Measurements from ENCODE around the gene UCN2. TPM values are rescaled to one million over a fixed set of nuclear protein-coding genes. Genes with fewer than 3 reads are reported as not detected.
A peak's percentile ranks its signal among the peaks of the same experiment; 100 is the strongest.
"Not testable (repeated sequence)": the region's sequence is repeated elsewhere in the genome, so short reads cannot be mapped to it uniquely, and the experiment has no call there.

The UCN2 gene
- polyA plus RNA-seq, 3 donors = 0.19 to 0.25 (median 0.25) TPM

- no peak for DNase-seq (ENCODE audit: low read depth in 3 of 3, low spot score in 2 of 3)
Observed at GRCh38 chr3:48564022-48564421, 441 bp upstream of the UCN2 start.

GRCh38 chr3:48562367-48563095, 1.1 kb downstream of the UCN2 start:
- DNase-seq (ENCODE audit: low read depth in 3 of 3, low spot score in 2 of 3) = no peak

GRCh38 chr3:48561045-48561736, 2.4 kb downstream of the UCN2 start:
- DNase-seq (ENCODE audit: low read depth in 3 of 3, low spot score in 2 of 3) = no peak

GRCh38 chr3:48560648-48561018, 2.9 kb downstream of the UCN2 start:
- DNase-seq (ENCODE audit: low read depth in 3 of 3, low spot score in 2 of 3) = no peak

DNA sequence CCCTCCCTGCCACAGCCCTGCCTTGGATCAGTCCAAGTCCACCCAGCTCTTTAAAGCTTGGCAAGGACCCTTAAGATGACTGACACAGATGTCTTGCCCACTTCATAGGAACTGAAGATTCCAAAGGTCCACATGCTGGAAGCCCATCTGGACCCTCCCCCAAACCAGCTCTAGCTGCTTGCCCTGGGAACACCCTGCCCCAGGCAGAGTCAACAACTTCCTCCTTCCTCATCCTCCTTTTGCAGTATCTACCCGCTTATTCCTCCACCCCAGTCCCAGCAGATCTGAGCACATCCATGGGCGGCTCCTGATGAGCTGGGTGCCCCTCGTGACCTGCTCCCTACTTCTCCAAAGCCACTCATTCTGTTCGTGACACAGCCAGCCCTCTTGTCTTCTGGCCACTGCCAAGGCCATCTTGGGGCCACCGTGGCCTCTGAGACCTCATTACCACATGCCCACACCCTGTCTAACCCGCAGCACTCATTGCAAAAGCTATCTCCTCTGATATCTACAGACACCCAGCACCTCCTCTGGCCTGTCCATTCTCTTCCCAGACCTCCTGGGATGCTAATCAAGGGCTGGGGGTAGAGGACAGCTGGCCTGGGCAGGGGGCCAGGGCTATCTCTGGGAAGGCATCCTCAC, 5.0 kb downstream of the UCN2 start:
- DNase-seq (ENCODE audit: low read depth in 3 of 3, low spot score in 2 of 3) = no peak

DNA sequence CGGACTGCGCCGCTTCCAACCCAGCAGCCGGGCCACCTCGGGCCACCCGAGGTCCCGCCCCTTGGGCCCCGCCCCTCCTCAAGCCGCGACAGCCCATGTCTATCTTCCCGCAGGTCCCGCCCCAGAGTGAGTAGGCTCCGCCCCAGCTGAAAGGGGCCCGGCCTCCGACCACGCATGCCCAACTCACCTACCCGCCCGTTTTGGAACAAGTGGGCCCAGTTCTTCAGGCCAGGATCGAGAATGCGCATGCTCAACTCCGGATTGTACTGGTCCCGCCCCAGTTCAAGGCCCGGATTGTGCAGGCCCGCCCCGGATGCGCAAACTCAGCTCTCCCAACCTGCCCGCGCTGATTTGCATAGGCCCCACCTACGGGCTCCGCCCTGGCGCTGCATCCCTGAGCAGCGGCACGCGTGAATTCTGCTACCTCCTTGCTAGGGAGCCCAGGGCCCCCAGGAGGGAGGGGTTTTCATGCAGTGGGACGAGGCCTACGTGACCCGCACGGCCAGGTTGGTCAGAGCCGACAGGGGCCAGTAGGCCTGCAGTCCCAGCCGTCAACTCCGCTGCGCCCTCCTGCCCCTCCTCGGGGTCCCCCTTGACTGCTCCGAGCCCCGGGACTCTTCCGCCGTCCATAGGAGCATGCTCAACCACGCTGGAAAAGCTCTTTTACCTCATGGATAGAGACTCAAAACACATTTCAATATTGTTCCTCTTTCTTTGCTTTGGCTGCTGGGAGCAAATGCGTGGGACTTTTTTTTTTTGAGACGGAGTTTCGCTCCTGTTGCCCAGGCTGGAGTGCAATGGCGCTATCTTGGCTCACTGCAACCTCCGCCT, 6.6 kb downstream of the UCN2 start, which contains the start of gene PFKFB4:
Gene PFKFB4 (minus strand): TSS at position 8 of the 831 bp plus-strand sequence. CDS start 26 bp downstream, outside the sequence.
- peak; percentile 96 to 98 (median 96) for DNase-seq (ENCODE audit: low read depth in 3 of 3, low spot score in 2 of 3)

GRCh38 chr3:48555949-48556795, 7.4 kb downstream of the UCN2 start:
- DNase-seq (ENCODE audit: low read depth in 3 of 3, low spot score in 2 of 3) = no peak

DNA sequence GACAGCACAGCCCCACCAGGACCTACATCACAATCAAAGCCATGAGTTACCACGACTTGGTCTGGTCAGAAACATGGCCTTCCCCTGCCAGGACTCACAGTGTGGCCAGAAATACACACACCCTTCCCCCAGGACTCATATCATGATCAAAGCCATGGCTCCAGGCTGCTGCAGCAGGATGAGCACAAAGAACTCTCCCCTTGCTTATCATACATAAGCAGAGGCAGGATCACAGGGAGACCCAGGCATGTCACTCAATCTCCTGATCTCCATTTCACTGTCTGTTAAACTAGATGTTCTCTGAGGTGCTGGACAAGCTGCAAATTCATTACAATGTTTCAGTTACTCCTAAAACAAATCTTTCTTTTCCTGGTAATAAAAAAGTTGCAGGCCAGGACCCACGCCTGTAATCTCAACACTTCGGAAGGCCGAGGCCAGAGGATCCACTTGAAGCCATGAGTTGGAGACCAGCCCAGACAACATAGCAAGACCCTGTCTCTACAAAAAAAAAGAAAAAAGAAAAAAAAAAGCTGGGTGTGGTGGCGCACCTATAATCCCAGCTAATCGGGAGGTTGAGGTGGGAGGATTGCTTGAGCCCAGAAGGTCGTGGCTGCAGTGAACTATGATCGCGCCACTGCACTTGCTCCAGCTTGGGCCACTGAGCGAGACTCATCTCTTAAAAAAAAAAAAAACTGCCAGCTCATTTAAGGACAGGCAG, 8.2 kb downstream of the UCN2 start:
- no peak for DNase-seq (ENCODE audit: low read depth in 3 of 3, low spot score in 2 of 3)

GRCh38 chr3:48553886-48554845, 9.4 kb downstream of the UCN2 start:
- DNase-seq (ENCODE audit: low read depth in 3 of 3, low spot score in 2 of 3) = no peak

DNA sequence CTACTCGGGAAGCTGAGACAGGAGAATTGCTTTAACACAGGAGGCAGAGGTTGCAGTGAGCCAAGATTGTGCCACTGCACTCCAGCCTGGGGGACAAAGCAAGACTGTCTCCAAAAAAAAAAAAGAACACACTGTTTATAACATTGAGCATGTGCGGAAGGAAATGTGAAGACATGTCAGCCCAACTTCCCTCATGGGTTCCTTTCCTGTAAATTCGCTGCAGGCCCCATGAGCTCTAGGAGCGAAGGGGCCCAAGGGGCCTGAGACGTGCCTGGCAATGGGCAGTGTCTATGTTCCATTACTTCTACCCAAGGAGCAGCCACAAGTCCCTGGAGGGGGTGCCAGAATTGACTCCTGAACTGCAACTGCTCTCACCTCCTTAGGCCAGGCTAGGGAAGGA, 10.2 kb downstream of the UCN2 start:
- no peak for DNase-seq (ENCODE audit: low read depth in 3 of 3, low spot score in 2 of 3)

GRCh38 chr3:48552111-48552951, 11.2 kb downstream of the UCN2 start:
- no peak for DNase-seq (ENCODE audit: low read depth in 3 of 3, low spot score in 2 of 3)

DNA sequence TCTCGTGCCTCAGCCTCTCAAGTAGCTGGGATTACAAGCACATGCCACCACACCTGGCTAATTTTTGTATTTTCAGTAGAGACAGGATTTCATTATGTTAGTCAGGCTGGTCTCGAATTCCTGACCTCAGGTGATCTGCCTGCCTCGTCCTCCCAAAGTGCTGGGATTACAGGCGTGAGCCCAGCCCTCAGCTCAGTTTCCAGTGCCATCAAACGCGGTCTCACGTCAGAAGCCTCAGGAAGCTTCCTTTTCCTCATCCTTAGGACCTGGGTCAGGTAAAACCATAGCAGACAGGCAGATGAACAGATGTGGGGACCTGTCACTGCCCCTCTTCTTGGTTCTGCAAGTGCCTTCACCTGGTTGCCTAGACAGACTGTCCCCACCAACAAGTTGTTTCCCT, 11.9 kb downstream of the UCN2 start:
- DNase-seq (ENCODE audit: low read depth in 3 of 3, low spot score in 2 of 3) = not testable (repeated sequence)

GRCh38 chr3:48548729-48549705, 14.6 kb downstream of the UCN2 start:
- DNase-seq (ENCODE audit: low read depth in 3 of 3, low spot score in 2 of 3) = peak in 1 of 3 donors; percentile 48

- DNase-seq (ENCODE audit: low read depth in 3 of 3, low spot score in 2 of 3) = no peak
Observed at GRCh38 chr3:48548126-48548525, 15.5 kb downstream of the UCN2 start.

GRCh38 chr3:48546203-48546829, 17.3 kb downstream of the UCN2 start:
- DNase-seq (ENCODE audit: low read depth in 3 of 3, low spot score in 2 of 3) = no peak

GRCh38 chr3:48544141-48544540, 19.4 kb downstream of the UCN2 start:
- DNase-seq (ENCODE audit: low read depth in 3 of 3, low spot score in 2 of 3) = no peak
